Activated naive CD8-positive, alpha-beta T cell treated with anti-CD3 and anti-CD28 coated beads for 36 hours (primary cell): Measurements from ENCODE around the gene OTX1. TPM values are rescaled to one million over a fixed set of nuclear protein-coding genes. Genes with fewer than 3 reads are reported as not detected.
A peak's percentile ranks its signal among the peaks of the same experiment; 100 is the strongest.

Source experiments
- DNase-seq: peaks from one replicate; pipeline ENCODE4 v3.0.0; 2021
- H3K27ac Mint-ChIP-seq: one replicate; pipeline ENCODE4 v1.8.0; 2022; ENCODE audit warnings: mild to moderate bottlenecking, moderate library complexity, mixed read lengths
- H3K27me3 Mint-ChIP-seq: one replicate; pipeline ENCODE4 v1.8.0; 2022; ENCODE audit warnings: mild to moderate bottlenecking, mixed read lengths
- H3K36me3 Mint-ChIP-seq: one replicate; pipeline ENCODE4 v1.8.0; 2021; ENCODE audit warnings: mild to moderate bottlenecking, mixed read lengths
- H3K4me1 Mint-ChIP-seq: one replicate; pipeline ENCODE4 v1.8.0; 2021; ENCODE audit warnings: mixed read lengths
- H3K4me3 Mint-ChIP-seq: one replicate; pipeline ENCODE4 v1.8.0; 2022; ENCODE audit warnings: mild to moderate bottlenecking, moderate library complexity, mixed read lengths
- H3K9me3 Mint-ChIP-seq: one replicate; pipeline ENCODE4 v1.8.0; 2022; ENCODE audit warnings: mixed read lengths
- total RNA-seq, 2 experiments: library from RNA; stranded (reverse); gene quantifications; one replicate each; pipeline ENCODE4 v1.2.3, GENCODE V29; 2021

The OTX1 gene
- total RNA-seq, 2 experiments from 2014 or later, result not detected

- Mint-ChIP-seq H3K27ac (no peak overlapping the region), H3K9me3 (no peaks in the 10 kb centered on the region), H3K27me3 (peaks cover 92% of the 10 kb centered on the region), H3K4me3 (peak overlapping the region; percentile 10), H3K4me1 (peaks cover 69% of the 10 kb centered on the region), H3K36me3 (peaks cover 4% of the 10 kb centered on the region)
- no peak for DNase-seq
Observed at GRCh38 chr2:63052411-63053080, 1.9 kb downstream of the OTX1 start.

- no peak overlapping the region for H3K4me3 Mint-ChIP-seq
- H3K36me3 Mint-ChIP-seq, result peaks cover 3% of the 10 kb centered on the region
- no peak overlapping the region for H3K27ac Mint-ChIP-seq
- H3K4me1 Mint-ChIP-seq, result peaks cover 69% of the 10 kb centered on the region
- peaks cover 92% of the 10 kb centered on the region for H3K27me3 Mint-ChIP-seq
- DNase-seq, result no peak
- no peaks in the 10 kb centered on the region for H3K9me3 Mint-ChIP-seq
Observed at GRCh38 chr2:63053081-63053888, 2.7 kb downstream of the OTX1 start.

GRCh38 chr2:63053889-63054602 lies 3.4 kb downstream of the OTX1 start:
- Mint-ChIP-seq H3K9me3 (no peaks in the 10 kb centered on the region), H3K4me1 (peaks cover 66% of the 10 kb centered on the region)

DNA sequence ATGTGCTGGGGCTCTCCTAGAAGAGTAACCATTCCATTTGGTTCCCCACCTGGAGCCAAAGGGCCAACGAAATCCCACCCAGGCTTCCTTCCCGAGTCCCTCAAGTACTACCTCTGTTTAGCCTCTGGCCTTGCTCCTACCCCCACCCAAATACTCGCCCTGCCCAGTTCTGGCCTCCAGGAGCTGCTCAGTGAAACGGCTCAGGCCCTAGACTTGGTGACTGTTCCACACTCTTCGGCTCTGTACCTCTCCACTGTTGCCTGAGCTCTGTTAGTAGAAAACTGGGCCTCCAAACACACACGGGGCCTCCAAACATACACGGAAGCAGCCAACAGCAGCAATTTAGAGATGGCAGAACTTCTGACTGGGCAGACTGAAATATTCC lies 4.2 kb downstream of the OTX1 start:
- Mint-ChIP-seq H3K27me3 (peaks cover 90% of the 10 kb centered on the region), H3K27ac (no peak overlapping the region), H3K9me3 (no peaks in the 10 kb centered on the region), H3K4me3 (peak overlapping the region; percentile 50), H3K4me1 (peaks cover 60% of the 10 kb centered on the region), H3K36me3 (no peaks in the 10 kb centered on the region)
- no peak for DNase-seq

More at GRCh38 chr2:63053889-63054602, 3.4 kb downstream of the OTX1 start:
- Mint-ChIP-seq H3K36me3 (no peaks in the 10 kb centered on the region), H3K27me3 (peaks cover 92% of the 10 kb centered on the region), H3K4me3 (peak overlapping the region; percentile 43), H3K27ac (no peak overlapping the region)
- no peak for DNase-seq

DNA sequence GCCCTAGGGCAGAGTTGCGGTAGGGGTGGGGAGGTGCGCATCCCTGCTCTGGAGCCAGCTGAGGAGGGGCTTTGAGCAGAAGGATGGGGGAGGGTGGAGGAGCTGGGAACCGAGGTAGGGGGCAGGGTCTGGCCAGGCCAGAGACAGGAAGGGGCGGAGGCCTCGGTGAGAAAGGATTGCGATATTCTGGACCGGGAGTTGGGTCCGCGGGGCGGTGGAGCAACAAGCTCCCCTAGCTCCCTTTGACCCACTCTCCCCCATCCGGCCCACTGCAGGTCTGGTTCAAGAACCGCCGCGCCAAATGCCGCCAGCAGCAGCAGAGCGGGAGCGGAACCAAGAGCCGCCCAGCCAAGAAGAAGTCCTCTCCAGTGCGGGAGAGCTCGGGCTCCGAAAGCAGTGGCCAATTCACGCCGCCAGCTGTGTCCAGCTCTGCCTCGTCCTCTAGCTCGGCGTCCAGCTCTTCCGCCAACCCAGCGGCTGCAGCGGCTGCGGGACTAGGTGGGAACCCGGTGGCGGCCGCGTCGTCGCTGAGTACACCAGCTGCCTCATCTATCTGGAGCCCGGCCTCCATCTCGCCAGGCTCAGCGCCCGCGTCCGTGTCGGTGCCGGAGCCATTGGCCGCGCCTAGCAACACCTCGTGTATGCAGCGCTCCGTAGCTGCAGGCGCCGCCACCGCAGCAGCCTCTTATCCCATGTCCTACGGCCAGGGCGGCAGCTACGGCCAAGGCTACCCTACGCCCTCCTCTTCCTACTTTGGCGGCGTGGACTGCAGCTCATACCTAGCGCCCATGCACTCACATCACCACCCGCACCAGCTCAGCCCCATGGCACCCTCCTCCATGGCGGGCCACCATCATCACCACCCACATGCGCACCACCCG lies 4.8 kb downstream of the OTX1 start:
- peaks cover 64% of the 10 kb centered on the region for H3K4me1 Mint-ChIP-seq
- no peak overlapping the region for H3K27ac Mint-ChIP-seq
- H3K36me3 Mint-ChIP-seq, result no peaks in the 10 kb centered on the region
- H3K4me3 Mint-ChIP-seq, result peak overlapping the region; percentile 20
- peaks cover 93% of the 10 kb centered on the region for H3K27me3 Mint-ChIP-seq
- no peak for DNase-seq
- H3K9me3 Mint-ChIP-seq, result peaks cover 3% of the 10 kb centered on the region

DNA sequence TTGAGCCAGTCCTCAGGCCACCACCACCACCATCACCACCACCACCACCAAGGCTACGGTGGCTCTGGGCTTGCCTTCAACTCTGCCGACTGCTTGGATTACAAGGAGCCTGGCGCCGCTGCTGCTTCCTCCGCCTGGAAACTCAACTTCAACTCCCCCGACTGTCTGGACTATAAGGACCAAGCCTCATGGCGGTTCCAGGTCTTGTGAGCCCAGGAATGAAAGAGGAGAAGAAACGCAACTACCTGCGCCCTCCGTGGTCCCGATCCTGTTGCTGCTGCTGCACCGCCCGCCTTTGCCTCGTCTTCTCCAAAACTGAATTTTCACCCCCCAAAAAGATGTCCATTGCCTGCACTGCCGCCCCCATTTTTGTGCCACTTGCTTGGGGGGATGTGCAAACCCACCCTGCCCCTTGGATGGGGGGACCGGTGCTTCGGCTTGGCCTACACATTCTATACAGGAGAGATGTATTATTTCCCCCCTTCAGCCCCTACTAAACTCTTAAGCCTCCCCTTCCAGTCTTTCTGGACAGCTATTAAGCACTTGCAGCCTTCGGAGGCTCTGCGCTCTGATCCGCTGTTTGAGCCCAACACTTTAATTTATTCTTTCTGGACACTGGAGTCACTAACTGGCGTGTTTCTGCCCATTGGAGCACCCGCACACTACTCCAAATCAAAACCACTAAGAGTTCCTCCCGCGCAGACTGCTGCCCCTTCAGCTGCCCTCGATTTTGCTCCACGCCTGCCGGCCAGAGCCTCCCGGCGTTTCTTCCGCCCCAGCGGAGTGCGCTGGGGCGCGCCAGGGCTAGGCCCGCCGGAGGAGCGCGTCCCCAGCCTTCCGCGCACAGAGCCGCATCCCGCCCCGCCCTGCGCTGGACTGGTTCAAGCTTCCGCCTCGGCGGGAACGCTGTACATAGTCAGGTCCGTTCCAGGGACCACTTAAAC lies 5.7 kb downstream of the OTX1 start:
- no peak for DNase-seq
- peaks cover 3% of the 10 kb centered on the region for H3K9me3 Mint-ChIP-seq
- peaks cover 95% of the 10 kb centered on the region for H3K27me3 Mint-ChIP-seq
- H3K27ac Mint-ChIP-seq, result no peak overlapping the region
- H3K4me3 Mint-ChIP-seq, result peak overlapping the region; percentile 45
- H3K4me1 Mint-ChIP-seq, result peaks cover 59% of the 10 kb centered on the region
- no peaks in the 10 kb centered on the region for H3K36me3 Mint-ChIP-seq

GRCh38 chr2:63057249-63058143 lies 6.9 kb downstream of the OTX1 start:
- Mint-ChIP-seq H3K4me1 (peaks cover 55% of the 10 kb centered on the region), H3K9me3 (peaks cover 3% of the 10 kb centered on the region), H3K4me3 (peak overlapping the region; percentile 72), H3K27ac (no peak overlapping the region), H3K36me3 (no peaks in the 10 kb centered on the region), H3K27me3 (peaks cover 95% of the 10 kb centered on the region)
- DNase-seq, result no peak

DNA sequence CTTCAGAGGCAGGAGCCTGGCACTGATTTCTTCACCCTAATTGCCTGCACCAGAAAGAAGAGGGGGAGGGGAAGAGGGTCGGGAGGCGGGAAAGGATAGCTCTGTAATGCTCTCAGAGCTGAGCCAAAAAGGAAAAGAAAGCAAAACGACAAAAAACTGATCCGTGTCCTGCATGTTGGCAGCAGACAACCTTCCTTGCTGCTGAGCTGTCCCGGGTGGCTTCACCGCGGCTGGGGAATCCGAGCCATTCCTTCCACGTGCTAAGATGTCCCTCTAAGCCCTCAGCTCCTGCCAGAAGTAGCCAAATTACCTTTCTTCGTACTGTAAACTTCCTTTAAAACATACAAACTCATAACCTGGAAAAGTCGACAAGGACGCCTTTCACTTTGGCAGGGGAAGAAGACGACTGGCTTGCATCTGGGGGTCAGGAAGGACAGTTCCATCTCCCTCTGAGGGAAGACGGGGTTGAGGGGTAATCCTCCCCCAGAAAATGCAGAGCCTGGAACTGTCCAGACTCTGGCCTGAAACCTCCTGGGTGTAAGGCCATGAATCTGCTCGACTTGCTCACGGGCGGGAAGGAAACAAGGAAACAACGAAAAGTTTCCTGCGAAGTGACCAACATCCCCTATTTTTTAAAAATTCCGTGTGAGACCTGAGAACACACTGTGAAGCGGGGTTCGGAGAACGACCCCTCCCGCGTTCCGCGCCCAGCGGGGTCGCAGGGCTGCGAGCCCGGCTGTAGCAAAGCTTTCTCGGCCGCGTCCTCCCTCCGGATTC lies 7.7 kb downstream of the OTX1 start:
- DNase-seq, result no peak
- Mint-ChIP-seq H3K4me3 (peak overlapping the region; percentile 72), H3K27ac (no peak overlapping the region), H3K4me1 (peaks cover 49% of the 10 kb centered on the region), H3K36me3 (no peaks in the 10 kb centered on the region), H3K9me3 (peaks cover 3% of the 10 kb centered on the region), H3K27me3 (peaks cover 92% of the 10 kb centered on the region)

DNA sequence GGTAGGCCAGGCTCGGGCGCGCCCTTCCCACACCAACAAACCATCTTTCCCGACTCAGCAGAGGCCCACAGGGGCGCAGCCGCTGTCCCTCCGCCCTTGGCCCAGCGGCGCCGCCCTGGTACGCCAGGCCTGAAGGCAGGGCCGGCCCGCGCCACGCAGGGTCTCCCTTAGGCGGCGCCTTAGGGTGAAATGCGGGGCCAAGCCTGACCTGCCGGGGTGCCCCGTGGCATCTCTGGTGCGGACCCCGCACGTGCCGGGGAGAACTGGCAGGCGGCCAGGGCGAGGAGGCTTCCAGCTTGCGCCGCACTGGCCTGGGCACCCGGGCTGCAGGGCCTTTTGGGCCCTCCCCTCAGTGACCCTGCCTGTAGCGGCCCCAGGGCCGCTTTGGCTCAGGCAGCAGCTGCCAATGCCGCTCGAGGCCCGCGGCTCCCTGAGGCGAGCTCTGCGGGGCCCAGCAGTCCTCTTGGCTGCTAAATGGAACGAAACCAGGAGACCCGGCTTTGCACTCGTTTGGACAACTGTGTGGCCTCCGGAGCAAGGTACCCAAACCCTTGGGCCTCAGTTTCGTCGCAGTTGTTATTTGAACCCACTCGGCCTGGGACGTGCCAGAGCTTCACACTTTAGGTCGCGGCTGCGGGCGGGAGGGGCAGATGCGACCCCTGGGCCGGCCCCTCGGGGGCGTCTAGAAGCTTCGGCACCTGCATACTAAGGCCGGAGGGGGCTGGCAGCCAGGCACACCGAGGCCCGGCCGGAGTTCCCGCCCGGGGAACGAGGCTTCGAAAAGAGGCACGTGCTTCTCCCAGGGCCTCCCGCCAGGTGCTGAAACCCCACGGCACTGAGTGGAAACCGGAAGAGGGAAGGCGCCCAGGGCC lies 8.5 kb downstream of the OTX1 start:
- Mint-ChIP-seq H3K36me3 (no peaks in the 10 kb centered on the region), H3K4me3 (no peak overlapping the region), H3K9me3 (peaks cover 3% of the 10 kb centered on the region), H3K27ac (no peak overlapping the region), H3K27me3 (peaks cover 91% of the 10 kb centered on the region), H3K4me1 (peaks cover 43% of the 10 kb centered on the region)
- no peak for DNase-seq

DNA sequence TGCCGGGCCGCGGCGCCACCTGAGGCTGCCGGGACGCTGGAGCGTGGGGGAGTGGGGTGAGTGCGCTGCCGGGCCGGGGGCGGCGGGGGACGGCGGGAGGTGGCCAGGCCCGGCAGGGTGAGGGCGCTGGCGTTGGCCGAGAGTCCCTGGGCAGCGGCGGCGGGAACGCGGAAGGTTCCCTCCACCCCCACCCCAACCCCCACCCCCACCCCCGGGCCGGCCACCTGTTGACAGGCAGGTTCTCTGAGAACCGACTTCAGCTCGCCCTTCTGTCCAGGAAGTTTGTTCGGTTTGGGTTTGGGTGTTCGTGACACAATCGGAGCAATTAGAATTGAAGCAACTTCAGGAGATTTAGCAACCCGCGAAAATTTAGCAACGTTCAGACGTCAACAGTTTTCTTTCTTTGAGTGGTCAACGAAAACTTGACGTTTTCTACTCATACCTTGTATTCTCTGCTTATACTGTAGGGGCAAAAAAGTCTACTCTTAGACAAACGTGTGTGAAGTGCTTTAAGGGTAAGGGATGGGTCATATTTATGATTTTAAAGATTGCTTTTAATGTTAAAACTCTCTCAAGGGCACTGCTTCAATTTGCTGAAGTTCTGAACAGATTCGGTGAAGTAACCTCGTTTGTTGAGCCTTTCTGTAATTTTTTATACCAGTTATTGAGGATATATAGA lies 9.3 kb downstream of the OTX1 start:
- Mint-ChIP-seq H3K27ac (no peak overlapping the region), H3K4me1 (peaks cover 36% of the 10 kb centered on the region), H3K36me3 (no peaks in the 10 kb centered on the region), H3K27me3 (peaks cover 88% of the 10 kb centered on the region), H3K4me3 (no peak overlapping the region), H3K9me3 (peaks cover 3% of the 10 kb centered on the region)
- DNase-seq, result no peak

DNA sequence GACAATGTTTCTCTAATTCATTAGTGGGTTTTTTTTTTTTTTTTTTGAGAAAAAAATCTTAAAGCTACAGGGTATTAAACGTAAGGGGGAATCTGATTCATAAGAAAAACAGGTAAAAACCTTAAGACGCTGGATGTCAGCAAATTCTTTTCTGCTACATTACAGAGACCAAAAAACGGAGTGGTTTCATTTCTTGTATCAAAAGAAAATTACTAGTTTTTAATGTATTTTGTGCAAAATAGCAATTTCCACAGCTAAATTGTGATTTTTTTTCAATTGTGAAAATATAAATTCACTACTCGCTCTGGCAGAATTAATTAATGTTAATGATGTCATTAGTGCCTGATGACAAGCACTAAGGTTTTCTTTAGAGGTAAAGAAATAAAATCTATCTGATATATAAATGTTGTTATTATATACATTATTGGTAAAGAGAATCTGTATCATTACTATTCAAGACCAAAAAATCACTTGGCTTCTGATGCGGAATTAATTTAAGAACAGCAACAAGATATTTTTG lies 9.9 kb downstream of the OTX1 start:
- H3K4me1 Mint-ChIP-seq, result peaks cover 30% of the 10 kb centered on the region
- H3K9me3 Mint-ChIP-seq, result peaks cover 3% of the 10 kb centered on the region
- H3K27me3 Mint-ChIP-seq, result peaks cover 87% of the 10 kb centered on the region
- no peak overlapping the region for H3K4me3 Mint-ChIP-seq
- DNase-seq, result no peak
- H3K36me3 Mint-ChIP-seq, result no peaks in the 10 kb centered on the region
- H3K27ac Mint-ChIP-seq, result no peak overlapping the region
